TTC549 (cell line): Measurements from ENCODE around the gene ANKRD22.

Source experiments
- FAIRE-seq: peaks from 2 replicates; lab custom pipeline; 2012; peaks lifted over from hg19 to GRCh38; lab: Jason Lieb, UNC

The ANKRD22 gene

DNA sequence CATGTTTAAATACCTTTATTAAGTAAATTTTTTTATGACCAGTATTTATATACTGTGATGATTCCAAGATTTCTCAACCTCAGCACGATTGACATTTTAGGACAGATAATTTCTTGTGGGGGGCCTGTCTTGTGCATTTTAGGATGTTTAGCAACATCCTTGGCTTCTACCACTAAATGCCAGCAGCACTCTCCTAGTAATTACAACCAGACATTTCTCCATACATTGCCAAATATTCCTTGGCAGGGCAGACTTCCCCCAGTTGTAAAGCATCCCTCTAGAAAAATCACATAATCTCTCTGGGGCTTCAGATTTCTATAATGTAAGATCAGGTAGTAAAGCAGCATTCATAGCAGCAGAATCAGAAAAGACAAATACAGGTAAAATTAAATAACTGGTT is 56.9 kb downstream of the ANKRD22 start:
- FAIRE-seq, result no peak

- FAIRE-seq, result no peak
Observed at GRCh38 chr10:88793712-88794299, 57.8 kb downstream of the ANKRD22 start.

- FAIRE-seq, result no peak
Observed at GRCh38 chr10:88792661-88793060, 59.0 kb downstream of the ANKRD22 start.

GRCh38 chr10:88791924-88792323 is 59.7 kb downstream of the ANKRD22 start:
- FAIRE-seq, result no peak

- no peak for FAIRE-seq
Observed at GRCh38 chr10:88788924-88789323, 62.7 kb downstream of the ANKRD22 start.

DNA sequence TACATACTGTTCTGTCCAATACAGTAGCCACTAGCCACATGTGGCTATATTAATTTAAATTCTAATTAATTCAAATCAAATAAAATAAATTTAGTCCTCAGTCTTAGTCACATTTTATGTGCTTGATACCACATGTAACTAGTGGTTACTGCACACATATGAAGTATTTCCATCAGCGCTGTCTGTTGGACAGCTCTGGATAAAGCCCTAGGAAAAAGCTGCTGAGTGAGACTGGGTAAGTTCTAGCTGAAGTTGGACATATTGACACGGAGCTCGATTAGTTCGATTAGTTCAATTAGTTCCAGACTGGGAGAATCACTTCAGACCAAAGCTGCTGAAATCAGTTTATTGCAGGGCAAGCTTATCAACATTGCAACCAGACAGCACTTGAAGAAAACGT is 64.2 kb downstream of the ANKRD22 start:
- no peak for FAIRE-seq

DNA sequence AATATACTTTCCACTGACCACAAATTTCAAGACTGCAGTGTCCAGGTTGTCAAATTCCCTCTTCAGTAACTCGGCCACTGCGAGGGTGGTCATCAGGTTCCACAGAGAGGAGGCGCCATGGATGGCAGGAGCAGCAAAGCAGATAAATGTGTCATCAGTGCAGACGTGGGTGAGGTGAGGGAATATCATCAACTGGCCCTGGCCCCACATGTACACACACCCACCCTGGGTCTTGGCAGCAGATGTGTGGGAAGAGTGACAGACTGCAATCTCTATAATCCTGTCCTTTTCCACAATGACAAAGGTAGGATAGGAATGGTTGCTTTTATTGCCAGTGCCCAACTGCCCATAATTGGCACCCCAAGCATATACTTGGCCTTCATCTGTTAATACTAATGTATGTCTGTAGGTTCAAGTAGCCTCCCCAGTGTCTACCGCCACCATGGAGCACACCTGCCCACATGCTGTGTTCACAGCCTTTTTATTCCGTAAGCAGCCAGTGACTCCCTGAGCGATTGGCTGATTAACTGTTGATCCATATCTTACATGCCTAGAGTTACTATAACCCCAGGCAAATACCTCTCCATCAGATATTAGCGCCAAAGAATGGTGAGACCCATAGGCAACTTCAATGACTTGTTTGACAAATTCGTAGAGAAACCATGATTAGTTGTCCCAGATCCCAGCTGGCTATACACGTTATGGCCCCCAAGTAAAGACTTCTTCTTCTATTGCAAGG is 65.4 kb downstream of the ANKRD22 start:
- no peak for FAIRE-seq

- no peak for FAIRE-seq
Observed at GRCh38 chr10:88783724-88784123, 67.9 kb downstream of the ANKRD22 start.

- FAIRE-seq, result no peak
Observed at GRCh38 chr10:88782222-88782621, 69.4 kb downstream of the ANKRD22 start.

- no peak for FAIRE-seq
Observed at GRCh38 chr10:88781206-88781605, 70.4 kb downstream of the ANKRD22 start.
